Activated gamma-delta T cell treated with Interleukin-2 at 50 U/mL for 16 hours (primary cell): ENCODE results near the gene TNRC6C.
A peak's percentile ranks its signal among the peaks of the same experiment; 100 is the strongest.
"Not testable (repeated sequence)": the region's sequence is repeated elsewhere in the genome, so short reads cannot be mapped to it uniquely, and the experiment has no call there.

Source experiments
- DNase-seq: peaks from one replicate; pipeline ENCODE4 v3.0.0-alpha.2; 2020

TNRC6C gene

DNA sequence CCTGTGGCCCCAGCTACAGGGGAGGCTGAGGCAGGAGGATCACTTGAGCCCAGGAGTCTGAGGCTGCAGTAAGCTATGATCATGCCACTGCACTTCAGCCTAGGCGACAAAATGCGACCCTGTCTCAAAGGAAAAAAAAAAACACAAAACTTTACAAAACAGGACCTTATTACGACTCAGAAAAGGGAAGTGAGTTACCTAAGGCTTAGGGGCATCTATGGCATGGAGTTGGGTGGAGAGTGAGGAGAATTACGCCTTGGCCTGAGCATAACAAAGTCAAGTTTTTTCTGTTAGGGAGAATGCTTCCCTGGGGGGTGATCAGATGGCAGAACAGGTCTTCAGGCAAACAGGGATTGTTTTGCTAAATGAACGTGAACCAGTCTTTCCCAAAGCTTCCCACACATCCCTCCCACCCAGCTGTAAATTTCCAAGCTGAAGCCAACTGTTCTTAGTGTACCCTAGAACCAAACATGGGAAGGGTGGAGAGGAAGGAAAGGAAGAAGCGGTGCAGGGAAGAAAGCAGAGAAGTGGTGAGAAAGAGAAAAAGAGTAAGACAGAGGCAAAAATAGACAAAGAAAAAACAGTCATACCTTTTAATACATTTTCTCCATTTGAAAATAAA is 24.6 kb upstream of the TNRC6C start:
- DNase-seq, result no peak

DNA sequence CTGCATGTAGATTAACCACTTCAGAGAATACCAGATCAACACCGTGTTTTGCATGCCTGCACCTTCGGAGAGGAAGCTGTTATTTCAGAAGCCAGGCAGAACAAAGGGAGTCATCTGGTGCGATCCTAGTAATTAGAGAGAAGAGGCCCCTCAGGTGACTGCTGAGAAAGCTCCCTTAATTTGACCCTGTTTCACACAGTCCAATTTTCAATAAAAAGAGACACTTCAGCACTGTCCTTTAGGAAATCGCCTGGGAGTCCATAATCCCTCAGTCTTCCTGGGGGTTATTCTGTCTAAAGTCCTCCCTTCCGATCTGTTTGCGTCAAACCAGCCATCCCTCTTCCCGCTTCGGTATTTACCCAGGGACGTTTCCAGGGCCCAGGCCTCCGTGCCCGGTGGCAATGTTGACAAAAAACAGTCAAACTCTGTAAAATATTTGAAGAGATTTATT is 23.4 kb upstream of the TNRC6C start:
- no peak for DNase-seq

DNA sequence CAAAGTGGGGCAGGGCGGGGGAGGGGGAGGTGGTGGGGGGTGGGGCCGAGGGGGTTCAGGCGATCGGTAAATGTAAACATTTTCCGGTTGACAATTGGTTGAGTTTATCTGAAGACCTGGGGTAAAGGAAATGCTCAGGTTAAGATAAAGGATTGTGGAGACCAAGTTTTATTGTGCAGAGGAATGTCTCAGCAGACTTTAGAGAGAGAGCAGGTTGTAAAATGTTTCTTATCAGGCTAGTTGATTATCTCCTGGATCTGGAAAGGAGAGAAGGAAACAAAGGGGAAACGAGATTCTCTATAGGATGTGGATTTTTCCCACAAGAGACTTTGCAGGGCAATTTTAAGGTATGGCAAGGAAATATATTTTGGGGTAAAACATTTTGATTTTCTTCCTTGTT is 22.8 kb upstream of the TNRC6C start:
- not testable (repeated sequence) for DNase-seq

DNA sequence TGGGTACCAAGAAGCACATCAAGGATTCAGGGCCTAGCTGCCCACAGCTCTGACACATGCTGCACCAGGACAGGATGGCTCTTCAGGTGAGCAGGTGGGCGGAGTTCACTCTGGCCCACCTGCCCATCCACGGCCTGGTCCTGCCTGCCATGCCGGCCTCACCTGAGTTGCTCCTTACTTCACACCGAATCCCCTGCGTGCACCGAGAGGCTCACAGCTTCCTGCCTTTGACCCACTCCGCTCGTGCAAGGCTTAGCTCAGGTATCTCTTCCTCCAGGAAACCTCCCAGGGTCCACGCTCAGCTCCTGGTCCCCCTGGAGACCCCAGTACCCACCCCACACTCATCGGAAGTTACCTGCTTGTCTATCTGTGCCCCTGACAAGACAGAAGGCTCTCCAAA is 21.6 kb upstream of the TNRC6C start:
- no peak for DNase-seq

DNA sequence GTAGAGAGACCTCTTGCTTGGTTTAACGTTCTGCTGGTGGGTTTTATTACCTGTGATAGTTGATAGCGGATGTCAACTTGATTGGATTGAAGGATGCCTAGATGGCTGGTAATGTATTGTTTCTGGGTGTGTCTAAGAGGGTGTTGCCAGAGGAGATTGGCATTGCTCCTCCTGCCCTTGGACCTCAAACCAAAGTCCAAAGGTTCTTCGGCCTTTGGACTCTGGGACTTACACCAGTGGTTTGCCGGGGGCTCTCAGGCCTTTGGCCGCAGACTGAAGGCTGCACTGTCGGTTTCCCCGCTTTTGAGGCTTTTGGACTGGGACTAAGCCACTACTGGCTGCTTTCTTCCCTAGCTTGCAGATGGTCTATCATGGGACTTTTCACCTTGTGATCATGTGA is 17.5 kb upstream of the TNRC6C start:
- DNase-seq, result no peak

DNA sequence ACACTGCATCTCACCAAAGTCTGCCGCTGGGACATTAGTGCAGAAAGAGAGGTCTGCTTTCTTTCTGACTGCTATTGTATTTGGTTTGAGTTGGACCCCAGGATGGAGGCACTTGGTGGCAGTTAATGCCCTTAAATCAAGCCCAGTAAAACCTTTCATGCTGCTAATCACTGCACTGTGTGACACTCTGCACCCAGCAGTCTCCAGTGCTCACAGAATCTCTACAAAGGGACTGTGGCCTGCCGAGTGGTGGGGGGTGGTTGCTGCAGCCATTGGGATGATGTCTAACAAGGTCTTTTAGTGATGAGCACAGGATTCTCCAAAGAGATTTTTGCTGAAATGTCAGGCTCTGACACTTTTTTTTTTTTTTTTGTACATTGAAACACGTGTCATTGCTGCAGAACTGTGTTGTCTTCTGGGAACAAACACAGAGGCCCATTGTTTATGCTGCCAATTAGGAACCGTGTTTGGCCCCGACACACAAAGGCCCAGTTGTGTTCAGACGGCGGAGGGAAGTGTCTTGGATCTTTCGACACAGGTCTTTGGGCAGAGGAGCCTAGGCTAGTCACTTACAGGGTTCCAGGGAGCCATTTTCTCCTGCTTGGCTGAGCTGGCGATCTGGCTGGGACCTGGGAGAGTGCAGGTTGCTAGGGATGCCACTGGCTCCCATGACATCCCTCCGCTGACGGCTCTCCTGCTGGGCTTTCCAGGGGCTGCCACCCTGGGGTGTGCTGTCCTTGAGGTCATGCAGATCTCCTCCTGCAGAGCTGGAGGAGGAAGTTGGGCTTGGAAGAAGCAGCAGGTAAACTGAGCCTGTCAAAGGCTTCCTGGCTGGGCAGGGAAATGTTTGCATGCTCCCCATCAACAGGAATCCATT is 16.2 kb upstream of the TNRC6C start:
- DNase-seq, result no peak

DNA sequence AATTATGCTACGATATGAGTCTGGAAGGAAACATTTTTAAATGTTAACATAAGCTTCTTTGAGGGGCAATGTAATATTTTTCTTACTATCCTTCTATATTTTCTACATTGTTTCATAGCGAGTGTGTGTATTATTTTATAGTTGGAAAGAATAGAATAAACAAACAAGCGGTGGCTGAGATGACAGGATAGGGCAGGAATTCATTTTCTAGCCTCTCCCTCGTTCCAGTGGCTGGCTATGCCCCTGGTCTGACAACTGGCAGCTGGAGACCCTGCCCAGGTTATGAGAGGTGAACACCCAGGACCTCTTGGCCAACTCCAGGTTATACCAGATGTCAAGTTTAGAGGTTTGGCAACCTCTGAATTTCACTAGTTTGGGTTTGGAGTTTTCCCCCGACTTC is 14.5 kb upstream of the TNRC6C start:
- no peak for DNase-seq

DNA sequence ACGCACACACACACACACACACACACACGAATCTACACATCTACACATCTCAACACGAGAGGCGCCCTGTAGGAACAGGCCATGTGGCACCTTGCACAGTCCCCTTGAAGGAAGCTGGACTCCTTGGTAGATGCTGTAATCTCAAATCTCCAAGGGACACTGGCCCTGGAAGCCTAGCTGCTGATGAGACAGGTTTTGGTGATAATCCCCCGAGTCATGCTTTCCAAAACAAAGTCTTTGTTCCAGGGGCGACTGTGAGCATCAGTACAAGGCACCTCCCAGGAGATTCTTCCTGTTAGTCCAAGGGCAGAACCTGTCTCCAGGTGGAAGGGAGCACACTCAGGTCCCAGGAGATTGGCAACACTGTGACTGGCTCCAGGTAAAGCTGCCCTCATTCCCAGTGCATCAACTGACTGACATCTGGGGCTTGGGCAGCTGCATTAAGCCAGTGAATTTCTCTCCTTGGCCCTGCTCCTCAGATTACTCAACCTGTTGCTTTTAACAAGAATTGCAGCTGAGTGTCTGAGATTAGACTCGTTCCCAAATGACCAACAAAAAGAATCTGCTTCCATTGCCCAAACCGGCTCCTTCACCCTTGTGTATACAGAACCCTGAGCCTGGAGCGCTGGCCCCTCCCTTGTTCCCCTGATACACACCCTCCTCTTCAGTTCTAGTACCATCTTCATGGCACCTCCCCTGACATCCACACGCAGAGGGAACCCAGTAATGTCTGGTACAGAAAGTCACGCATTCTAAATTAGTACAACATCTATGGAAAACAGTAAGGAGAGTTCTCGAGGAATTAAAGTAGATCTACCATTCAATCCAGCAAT is 13.9 kb upstream of the TNRC6C start:
- DNase-seq, result no peak

DNA sequence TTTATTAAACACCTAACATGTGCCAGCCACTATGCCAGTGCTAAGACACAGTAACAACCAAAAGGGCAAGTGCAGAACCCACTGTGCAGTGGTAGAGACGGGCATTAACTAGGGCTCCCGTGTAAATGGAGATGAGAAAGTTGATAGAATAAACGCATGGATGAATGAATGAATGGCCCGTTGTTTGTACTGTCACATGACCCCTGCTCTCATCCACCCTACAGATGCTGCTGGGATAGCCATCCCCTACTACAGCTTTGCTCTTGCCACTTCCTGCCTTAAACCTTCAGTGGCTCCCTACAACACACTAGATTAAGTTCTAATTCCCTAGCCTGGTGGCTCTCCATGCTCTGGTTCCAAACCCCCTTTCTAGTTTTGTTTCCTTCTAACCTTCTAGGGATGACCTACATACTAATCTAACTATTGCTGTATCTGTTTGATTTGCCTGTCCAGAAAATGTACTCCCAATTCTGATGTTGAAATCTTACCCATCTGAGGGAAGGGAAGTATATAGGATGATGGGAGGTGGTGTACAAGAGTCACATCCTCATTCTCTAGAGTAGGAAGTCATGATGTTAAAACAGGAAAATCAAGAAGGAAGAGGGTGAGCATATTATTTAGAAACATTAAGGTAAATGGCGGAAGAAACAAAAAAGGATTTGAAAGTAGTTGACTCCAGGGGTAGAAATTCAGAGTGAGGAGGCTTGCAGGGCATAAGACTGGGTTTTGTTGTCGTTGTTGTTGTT is 11.4 kb upstream of the TNRC6C start:
- DNase-seq, result no peak

DNA sequence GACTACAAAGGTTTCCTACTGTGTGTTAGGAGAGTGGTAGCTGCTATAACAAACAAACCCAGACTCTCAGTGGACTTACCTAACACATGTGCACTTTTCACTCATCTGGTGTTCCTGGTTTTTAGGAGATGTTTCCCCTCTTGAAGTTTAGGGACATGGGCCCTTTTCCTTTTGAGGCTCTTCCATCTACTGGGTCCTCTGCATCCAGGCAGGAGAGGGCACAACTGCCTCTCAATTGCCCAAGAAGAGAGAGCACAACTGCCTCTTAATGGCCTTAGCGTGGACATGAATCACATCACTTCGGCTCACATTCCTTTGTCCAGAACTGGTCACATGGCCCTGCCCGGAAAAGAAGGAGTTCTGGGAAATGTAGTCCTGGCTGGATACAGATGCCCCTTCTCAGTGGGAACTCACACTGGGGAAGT is 9.8 kb upstream of the TNRC6C start:
- no peak for DNase-seq

DNA sequence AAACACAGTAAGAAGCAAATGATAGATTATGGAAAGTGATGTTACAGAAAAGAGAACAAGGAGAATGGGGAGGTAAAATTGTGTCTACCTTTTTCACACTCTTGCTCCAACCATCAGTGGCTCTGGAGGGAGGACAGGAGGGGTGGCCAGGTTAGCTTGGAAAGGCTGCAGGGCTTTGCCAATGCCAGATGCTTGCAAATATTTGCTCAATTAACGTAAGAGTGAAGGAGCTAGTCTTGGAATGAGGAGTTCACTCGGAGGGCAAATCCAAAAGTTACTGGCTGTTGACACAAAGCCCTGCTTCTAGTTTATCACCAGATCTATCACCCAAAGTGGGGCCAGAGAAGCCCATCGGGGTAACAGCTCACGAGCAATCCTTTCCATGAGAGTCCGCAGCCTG is 7.4 kb upstream of the TNRC6C start:
- DNase-seq, result no peak

DNA sequence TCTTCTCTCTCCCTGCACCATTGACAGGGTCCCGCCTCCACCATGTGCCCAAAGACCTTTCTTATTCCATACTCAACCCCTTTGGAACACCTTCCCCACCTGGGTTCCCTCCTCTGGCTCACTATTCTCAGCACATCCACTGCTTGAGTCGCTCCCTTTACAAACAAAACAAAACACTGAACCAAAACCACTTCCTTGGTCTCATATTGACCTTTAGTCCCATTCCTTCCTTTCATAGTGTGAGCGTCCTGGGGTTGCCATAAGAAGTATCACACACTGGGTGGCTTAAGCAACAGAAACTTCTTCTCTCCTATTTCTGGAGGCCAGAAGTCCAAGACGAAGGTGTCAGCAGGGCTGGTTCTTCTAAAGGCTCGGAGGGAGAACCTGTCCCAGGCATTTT is 6.1 kb upstream of the TNRC6C start:
- no peak for DNase-seq

DNA sequence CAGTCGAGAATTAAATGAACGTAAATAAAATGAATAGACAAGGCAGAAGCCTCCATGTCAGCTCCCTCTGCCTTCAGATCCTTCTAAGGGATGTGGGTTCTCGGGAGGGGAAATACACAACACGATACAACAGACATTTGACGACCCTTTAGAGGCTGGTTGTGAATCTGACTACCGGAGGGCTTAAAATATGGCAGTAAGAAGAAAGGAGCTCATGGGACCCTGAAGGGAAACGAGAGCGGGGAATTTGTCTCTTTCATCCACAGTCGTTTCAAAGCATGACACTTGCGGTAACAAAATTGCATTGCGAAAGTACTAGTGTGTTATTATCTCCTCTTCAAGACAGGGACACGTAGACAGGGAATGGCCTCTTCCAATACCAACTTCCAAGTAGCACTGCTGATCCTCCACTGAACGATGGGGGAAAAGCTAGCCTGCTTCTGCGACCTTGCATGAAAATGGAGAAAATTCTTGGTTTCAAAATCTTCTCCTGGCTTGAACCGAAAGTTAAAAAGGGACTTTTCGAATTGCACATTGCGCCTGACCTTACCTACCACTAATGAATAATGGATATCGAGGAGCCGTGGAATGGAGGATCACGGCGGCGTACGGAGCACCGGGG is 1.2 kb upstream of the TNRC6C start:
- DNase-seq, result no peak

DNA sequence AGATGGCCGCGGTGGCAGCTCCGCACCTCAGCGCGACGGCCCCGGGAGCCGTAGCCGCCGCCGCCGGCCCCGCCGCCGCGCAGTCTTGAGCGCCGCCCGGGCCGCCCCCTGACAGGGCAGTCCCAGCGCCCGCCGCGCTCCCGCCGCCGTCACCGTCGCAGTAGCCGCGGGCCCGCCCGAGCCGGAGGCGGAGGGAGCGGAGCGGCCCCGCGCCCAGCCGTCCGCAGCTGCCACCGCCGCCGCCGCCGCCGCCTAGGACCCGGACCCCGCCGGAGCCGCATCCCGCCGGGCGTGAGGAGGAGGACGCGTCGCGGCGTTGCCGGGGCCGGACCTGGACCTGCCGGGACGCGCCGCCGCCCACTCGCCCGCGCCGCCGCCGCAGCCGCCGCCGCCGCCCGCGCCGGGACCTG is 218 bp downstream of the TNRC6C start:
- DNase-seq, result no peak

DNA sequence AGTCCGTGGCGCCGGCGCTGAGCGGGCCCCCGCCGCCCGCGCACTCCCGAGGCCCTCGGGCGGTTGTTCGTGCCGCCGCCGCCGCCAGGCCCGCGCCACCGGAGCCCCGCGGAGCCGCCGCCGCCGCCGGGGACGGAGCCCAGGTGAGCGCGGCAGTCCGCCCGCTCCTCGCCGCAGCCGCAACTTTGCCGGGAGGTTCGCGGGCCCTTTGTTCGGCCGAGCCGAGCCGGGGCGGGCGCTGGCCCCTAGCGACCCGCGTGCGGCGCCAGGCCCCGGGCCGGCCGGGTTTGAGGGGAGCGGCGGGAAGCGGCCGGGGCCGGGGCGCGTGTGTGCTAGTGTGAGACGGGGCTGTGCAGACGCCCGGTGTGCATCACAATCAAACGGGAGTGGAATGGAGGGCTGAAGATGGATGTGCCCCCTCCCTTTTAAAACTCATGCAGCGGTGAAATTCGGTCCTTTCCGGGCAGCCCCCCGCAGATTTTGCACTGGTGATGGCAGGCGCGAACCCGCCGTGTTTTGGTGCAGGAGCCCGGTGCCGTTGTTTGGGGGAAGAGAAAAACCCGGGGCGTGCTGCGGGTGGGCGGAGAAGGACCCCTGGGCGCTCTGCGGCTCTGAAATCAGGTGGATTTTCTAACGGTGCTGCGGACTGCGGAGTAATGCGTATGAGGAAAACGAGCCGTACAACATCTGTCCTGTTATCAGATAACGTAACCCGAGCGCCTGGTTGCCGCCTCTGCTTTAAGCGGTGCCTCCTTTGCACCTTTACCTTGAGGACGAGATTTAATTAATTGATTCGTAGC is 823 bp downstream of the TNRC6C start:
- peak; percentile 25 for DNase-seq

DNA sequence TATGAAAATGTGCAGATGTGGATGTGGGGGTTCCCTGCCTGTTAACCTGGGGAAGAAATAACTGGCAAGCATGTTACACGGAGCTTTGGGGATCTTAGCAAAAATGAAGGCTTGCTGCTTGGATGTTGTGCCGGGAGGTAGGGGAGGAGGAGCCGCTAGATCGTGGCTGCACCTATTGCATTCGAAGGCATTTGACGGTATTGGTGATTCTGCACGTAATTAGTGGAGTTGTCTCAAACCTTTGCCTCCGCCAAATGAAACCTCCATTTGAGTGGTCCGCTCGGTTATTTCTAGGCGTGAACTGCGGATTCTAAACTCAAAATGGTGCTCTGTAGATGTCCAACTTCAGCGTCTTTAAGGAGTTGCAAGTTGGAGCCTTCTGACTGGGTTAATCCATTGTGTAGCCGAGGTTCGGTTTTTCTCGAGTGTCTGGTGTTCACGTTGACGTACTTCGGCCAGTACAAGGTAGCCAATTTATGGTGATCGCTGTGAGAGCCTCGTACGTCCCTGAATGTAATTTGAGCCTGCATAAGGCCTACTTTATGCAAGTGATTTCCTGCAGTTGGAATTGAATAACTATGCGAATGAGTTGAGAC is 1.5 kb downstream of the TNRC6C start:
- DNase-seq, result peak; percentile 30

DNA sequence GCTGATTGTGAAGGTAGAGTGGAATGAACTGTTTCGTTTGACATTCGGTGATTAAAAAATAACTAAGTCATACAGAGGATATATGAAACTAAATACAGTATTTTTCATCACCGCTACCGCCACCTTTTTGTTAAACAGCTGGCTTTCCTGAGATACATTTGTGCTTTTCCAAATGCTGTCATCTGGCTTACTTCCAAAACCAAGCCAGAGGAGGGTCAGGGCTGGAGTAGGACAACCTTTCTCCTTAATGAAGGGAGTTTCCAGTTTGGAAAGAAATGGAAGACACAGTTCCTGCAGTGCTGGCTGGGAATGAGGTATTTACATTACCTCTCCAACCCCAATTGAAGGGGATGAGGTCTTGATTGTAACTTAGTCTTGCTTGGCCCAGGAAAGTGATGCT is 3.2 kb downstream of the TNRC6C start:
- DNase-seq, result no peak

DNA sequence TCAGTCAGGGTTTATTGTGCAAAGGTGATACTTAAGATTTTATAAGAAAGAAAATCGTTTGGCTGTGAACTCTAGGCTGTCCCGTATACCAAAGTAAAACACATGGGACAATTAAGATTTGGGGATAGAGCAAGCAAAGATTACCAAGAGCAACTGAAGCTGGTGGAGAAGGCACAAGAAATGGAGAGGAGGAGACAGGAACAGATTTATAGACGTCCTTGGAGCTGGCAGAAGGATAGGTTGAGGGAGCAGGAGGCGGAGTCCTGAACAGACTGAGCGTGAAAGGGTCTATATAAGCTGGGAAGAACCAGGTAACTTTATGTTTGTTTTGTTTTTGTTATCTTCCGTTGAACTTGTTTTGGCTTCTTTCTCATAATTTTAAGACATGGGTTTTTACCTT is 3.8 kb downstream of the TNRC6C start:
- DNase-seq, result no peak

DNA sequence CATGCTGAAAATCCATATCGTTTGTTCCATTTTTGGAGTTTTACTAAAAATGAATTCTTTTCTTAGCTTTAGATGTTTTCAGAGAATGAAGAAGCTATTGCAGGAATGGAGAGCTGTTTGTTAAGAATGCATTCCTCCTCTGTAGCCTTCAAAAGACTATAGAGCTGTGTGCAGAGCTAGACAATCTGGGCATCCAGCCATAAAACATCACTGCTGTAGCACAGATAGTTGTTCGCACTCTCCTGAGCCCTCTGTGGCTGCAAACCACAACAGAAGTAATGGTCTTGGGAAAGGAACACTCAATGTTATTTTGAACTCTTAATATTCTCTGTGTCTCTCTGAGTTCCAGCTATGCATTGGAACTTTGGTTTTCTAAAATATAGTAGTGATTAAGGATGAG is 4.9 kb downstream of the TNRC6C start:
- DNase-seq, result peak; percentile 59

DNA sequence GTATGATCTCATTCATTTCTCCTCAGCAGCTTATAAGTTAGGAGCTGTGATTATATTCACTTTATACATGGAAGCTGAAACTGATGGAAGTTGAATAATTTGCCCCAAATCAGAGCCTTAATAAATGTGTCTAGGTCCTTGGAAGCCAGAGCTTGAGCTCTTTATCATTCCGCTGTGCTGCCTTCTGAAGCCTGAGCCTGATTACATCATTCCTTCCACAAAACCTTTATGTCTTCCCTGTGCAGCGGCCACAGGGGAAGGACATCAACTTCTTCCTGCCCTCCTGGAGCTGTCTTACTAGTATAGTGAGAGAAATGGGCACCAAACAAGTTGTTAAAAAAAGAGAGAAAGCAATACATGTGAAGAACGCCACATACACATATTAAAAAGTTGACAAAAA is 6.8 kb downstream of the TNRC6C start:
- no peak for DNase-seq

DNA sequence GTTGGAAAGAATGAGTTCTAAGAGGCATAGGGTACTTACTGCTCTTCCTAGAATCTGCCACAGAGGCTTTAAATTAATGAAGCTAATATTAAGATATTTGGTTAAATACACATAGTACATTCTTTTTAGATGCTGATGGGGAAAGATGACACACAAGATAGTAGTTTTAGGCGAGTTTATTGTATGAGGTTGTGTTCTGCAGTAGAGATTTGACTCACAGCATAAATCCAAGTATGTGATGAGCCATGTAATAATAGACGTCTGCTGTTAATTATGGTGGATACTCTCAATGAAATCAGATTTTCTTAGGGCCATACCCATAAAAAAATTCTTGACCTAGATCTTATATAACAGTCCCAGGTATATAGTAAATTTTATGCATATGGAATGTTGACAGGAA is 8.0 kb downstream of the TNRC6C start:
- no peak for DNase-seq
